ENCODE data around the gene SRPK2.

- no peak for TF ChIP-seq CTCF (IDR thresholded peaks at IDR 0.05; ENCODE audit: low read length)
- no peak for TF ChIP-seq EZH2 (IDR thresholded peaks at IDR 0.05; ENCODE audit: borderline replicate concordance, low read length)
These were observed 139.5 kb downstream of the SRPK2 start for GRCh38 chr7:105249216-105249615.

All from OCI-LY1 (cell line).